ENCODE data around the gene NRAP. TPM values are rescaled to one million over a fixed set of nuclear protein-coding genes. Genes with fewer than 3 reads are reported as not detected.

Gene NRAP
- total RNA-seq, 3 donors from 2014 or later: not detected

- intact Hi-C loops (cut with DNase I; ENCODE audit: low total_unique reads): no loop called here
- TF ChIP-seq POLR2AphosphoS5 (IDR thresholded peaks at IDR 0.05) (no peak), CTCF (IDR thresholded peaks at IDR 0.05) (peak; percentile 32 to 57 (median 47)), POLR2A (IDR thresholded peaks at IDR 0.05) (no peak)
Observed at GRCh38 chr10:113704637-113705343, 40.9 kb upstream of the NRAP start.

GRCh38 chr10:113697595-113697994 is 33.8 kb upstream of the NRAP start:
- no peak overlapping the region for H3K4me3 ChIP-seq
- no peaks in the 10 kb centered on the region for H3K4me1 ChIP-seq
- H3K27ac ChIP-seq: no peak overlapping the region
- peaks cover 6 to 18% of the 10 kb centered on the region in 2 donors for H3K9me3 ChIP-seq
- intact Hi-C loops (cut with DNase I; ENCODE audit: low total_unique reads): no loop called here
- TF ChIP-seq CTCF (IDR thresholded peaks at IDR 0.05): no peak
- no peak for TF ChIP-seq POLR2A (IDR thresholded peaks at IDR 0.05)
- no peak for TF ChIP-seq POLR2AphosphoS5 (IDR thresholded peaks at IDR 0.05)
- no peak for DNase-seq (ENCODE audit: low spot score in 2 of 2)
- no peaks in the 10 kb centered on the region for H3K27me3 ChIP-seq
- H3K36me3 ChIP-seq: peaks cover 6% of the 10 kb centered on the region

More at GRCh38 chr10:113704637-113705343, 40.9 kb upstream of the NRAP start:
- Histone ChIP-seq H3K4me3 (no peak overlapping the region), H3K9me3 (no peaks in the 10 kb centered on the region), H3K27ac (no peak overlapping the region), H3K36me3 (no peaks in the 10 kb centered on the region), H3K27me3 (no peaks in the 10 kb centered on the region), H3K4me1 (peaks cover 0 to 8% of the 10 kb centered on the region in 2 donors)
- no peak for DNase-seq (ENCODE audit: low spot score in 2 of 2)

DNA sequence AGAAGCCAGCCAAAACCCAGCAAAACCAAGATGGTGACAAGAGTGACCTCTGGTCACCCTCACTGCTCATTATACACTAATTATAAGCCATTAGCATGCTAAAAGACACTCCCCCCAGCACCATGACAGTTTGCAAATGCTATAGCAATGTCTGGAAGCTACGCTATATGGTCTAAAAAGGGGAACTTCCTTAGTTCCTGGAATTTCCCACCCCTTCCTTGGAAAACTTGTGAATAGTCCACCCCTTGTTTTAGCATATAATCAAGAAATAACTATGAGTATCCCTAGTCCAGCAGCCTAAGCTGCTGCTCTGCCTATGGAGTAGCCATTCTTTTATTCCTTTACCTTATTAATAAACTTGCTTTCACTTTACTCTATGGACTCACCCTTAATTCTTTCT is 31.9 kb upstream of the NRAP start:
- no peak for DNase-seq (ENCODE audit: low spot score in 2 of 2)
- H3K27me3 ChIP-seq: no peaks in the 10 kb centered on the region
- no peaks in the 10 kb centered on the region for H3K4me1 ChIP-seq
- H3K36me3 ChIP-seq: peaks cover 6% of the 10 kb centered on the region
- peaks cover 20 to 23% of the 10 kb centered on the region in 2 donors for H3K9me3 ChIP-seq
- no peak overlapping the region for H3K27ac ChIP-seq
- H3K4me3 ChIP-seq: no peak overlapping the region
- intact Hi-C loops (cut with DNase I; ENCODE audit: low total_unique reads): no loop called here
- TF ChIP-seq POLR2A (IDR thresholded peaks at IDR 0.05) (no peak), CTCF (IDR thresholded peaks at IDR 0.05) (no peak), POLR2AphosphoS5 (IDR thresholded peaks at IDR 0.05) (no peak)

GRCh38 chr10:113693348-113693747 is 29.5 kb upstream of the NRAP start:
- H3K27me3 ChIP-seq: no peaks in the 10 kb centered on the region
- DNase-seq (ENCODE audit: low spot score in 2 of 2): no peak
- H3K4me1 ChIP-seq: no peaks in the 10 kb centered on the region
- H3K4me3 ChIP-seq: no peak overlapping the region
- H3K36me3 ChIP-seq: no peaks in the 10 kb centered on the region
- H3K9me3 ChIP-seq: peaks cover 26 to 27% of the 10 kb centered on the region in 2 donors
- TF ChIP-seq POLR2AphosphoS5 (IDR thresholded peaks at IDR 0.05) (no peak), POLR2A (IDR thresholded peaks at IDR 0.05) (no peak), CTCF (IDR thresholded peaks at IDR 0.05) (no peak)
- H3K27ac ChIP-seq: no peak overlapping the region
- intact Hi-C loops (cut with DNase I; ENCODE audit: low total_unique reads): no loop called here

- Histone ChIP-seq H3K27ac (no peak overlapping the region), H3K9me3 (peaks cover 27 to 37% of the 10 kb centered on the region in 2 donors), H3K4me3 (no peak overlapping the region), H3K4me1 (no peaks in the 10 kb centered on the region), H3K36me3 (no peaks in the 10 kb centered on the region), H3K27me3 (no peaks in the 10 kb centered on the region)
- DNase-seq (ENCODE audit: low spot score in 2 of 2): no peak
- TF ChIP-seq CTCF (IDR thresholded peaks at IDR 0.05) (no peak), POLR2A (IDR thresholded peaks at IDR 0.05) (no peak), POLR2AphosphoS5 (IDR thresholded peaks at IDR 0.05) (no peak)
- intact Hi-C loops (cut with DNase I; ENCODE audit: low total_unique reads): no loop called here
Observed at GRCh38 chr10:113692271-113692670, 28.4 kb upstream of the NRAP start.
